Neutrophil (primary cell): Measurements from ENCODE around the gene TLR9.

Source experiments
- H3K27ac ChIP-seq: fragments of 200-600 bp; sonication (generic); 2 replicates; pipeline ENCODE4 v1.5.1; 2016; ENCODE audit warnings: mild to moderate bottlenecking, moderate library complexity
- H3K27me3 ChIP-seq: fragments of 200-600 bp; sonication (generic); 2 replicates; pipeline ENCODE4 v1.6.0; 2016; ENCODE audit warnings: mild to moderate bottlenecking
- H3K36me3 ChIP-seq: fragments of 200-600 bp; sonication (generic); 2 replicates; pipeline ENCODE4 v1.5.1; 2017
- H3K4me1 ChIP-seq, 2 experiments: fragments of 200-600 bp in 1 of 2; sonication (generic) in 1 of 2; 1 replicate in 1 of 2; 2 replicates in 1 of 2; pipeline versions ENCODE4 v1.5.1 to v1.6.1; 2013 to 2016; ENCODE audit warnings: low read depth in 1 of 2, low read length in 1 of 2, mild to moderate bottlenecking in 1 of 2, moderate library complexity in 1 of 2; ENCODE audit not compliant: control insufficient read depth in 1 of 2, insufficient read depth in 1 of 2
- H3K4me3 ChIP-seq, 2 experiments: fragments of 200-600 bp in 1 of 2; sonication (generic) in 1 of 2; 1 replicate in 1 of 2; 2 replicates in 1 of 2; pipeline ENCODE4 v1.5.1; 2013 to 2016; ENCODE audit warnings: low read depth in 1 of 2, low read length in 1 of 2, mild to moderate bottlenecking in 1 of 2, moderate library complexity in 1 of 2
- H3K9me3 ChIP-seq: fragments of 200-600 bp; sonication (generic); 2 replicates; pipeline ENCODE4 v1.5.1; 2016
- CTCF ChIP-seq: fragments of 200-600 bp; sonication (generic); IDR thresholded peaks from 2 replicates; pipeline ENCODE4 v1.5.1; 2016; ENCODE audit warnings: antibody characterized with exemption

The TLR9 gene

GRCh38 chr3:52172262-52172757 is 53.1 kb downstream of the TLR9 start:
- Histone ChIP-seq H3K9me3 (no peaks in the 10 kb centered on the region), H3K36me3 (no peaks in the 10 kb centered on the region), H3K4me1 (no peaks in the 10 kb centered on the region), H3K27me3 (no peaks in the 10 kb centered on the region), H3K4me3 (no peak overlapping the region), H3K27ac (no peak overlapping the region)
- no peak for TF ChIP-seq CTCF

DNA sequence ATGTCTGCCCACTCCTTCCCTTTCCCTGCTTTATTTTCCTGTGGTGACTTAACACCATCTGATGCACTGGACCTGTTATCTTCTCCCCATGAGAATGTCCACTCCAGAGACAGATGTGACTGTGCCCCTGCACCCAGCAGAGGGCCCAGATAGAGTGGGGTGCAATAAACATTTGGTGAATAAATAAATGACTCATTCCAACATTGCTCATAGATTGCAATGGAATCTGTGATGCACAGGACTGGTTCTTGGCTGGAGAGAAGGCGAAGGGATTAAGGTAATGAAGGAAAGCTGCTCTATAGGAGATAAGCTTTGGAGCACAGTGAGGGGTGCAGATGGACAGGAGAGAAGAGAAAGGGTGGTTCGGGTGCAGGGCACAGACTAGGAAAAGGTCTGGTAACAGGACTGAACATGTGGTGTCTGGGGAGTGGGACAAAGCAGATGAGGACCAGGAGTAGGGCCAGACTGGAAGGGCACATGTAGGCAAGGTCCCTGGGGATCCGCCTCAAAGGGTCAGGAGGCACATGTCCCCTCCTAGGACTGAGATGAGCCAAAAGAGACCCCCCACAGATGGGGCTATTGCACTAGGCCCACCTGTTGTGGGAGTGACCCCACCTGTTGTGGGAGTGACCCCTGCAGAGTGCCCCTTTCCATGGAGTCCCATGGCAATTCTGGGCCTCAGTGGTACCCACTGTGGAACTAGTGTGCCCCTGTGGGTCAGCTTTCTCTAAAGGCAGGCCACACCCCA is 53.8 kb downstream of the TLR9 start:
- no peak overlapping the region for H3K4me3 ChIP-seq
- no peak for TF ChIP-seq CTCF
- no peaks in the 10 kb centered on the region for H3K27me3 ChIP-seq
- no peaks in the 10 kb centered on the region for H3K36me3 ChIP-seq
- H3K4me1 ChIP-seq: no peaks in the 10 kb centered on the region
- no peak overlapping the region for H3K27ac ChIP-seq
- no peaks in the 10 kb centered on the region for H3K9me3 ChIP-seq
